HG02870 (cell line): ENCODE data around the gene SIGLEC15.
"Not testable (repeated sequence)": the region's sequence is repeated elsewhere in the genome, so short reads cannot be mapped to it uniquely, and the experiment has no call there.

ENCODE experiments used
- ATAC-seq: cut with Tn5 transposase; IDR thresholded peaks from one replicate; pipeline ENCODE4 v1.9.1; 2021; ENCODE audit warnings: mild to moderate bottlenecking, moderate library complexity; ENCODE audit not compliant: unreplicated experiment

The SIGLEC15 gene

GRCh38 chr18:45825258-45826044, at the start of gene SIGLEC15:
SIGLEC15 (plus strand) TSS chr18:45825675; CDS start chr18:45825729, 54 bp downstream.
- ATAC-seq: no peak

DNA sequence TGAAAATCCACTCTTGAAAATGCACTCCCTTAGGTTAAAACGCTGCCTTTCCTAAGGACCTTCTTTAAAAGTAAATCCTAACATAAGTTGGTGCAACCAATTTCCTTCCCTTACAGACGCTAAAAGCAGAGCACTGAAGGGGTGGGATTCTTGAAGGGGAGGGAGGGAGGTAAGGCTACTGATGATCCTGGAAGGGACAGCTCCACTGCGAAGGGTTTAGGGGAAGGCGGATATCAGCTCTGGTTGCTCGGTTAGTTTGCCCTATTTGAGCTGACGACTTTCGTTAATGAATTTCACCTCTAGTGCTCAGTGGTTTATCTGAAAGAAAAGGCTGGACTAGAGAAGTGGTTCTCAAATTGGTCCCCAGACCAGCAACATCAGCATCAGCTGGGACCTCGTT, 49.7 kb upstream of the SIGLEC15 start:
- no peak for ATAC-seq

DNA sequence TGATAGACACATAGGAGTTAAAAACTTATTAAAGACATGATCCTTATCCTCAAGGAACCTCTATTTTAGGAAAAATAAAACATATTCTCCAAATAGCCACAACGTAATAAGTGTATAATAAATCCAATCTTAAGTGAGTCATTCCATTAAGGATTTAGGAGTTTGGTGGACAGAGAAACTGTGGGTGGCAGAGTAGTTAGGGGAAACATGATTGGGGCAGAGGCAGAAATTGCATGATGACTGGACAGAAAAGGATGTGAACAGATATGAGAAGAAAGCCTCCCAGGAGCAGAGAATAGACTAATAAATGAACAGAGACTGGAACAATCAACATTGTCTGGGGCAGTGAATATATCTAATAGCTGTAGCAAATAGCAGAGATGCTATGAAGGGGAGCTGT, 48.1 kb upstream of the SIGLEC15 start:
- ATAC-seq: no peak

DNA sequence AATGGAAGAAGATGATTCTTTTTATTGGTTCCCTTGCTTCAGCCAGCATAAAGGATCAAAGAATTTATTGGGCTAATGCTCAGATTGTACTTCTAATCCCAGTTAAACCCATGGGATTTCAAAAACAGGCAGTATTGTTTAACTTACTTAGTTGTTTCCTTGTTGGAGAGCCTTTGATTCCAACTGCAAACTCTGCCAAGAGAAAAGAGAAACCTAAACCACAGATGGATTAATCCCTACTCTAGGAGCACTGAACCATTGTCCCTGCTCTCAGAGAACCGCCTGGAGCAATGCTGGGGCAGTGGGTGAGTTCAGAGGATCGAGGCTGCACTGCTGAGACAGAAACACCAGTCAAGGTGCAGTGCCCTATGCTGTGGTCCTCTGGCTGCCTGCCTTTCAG, 44.9 kb upstream of the SIGLEC15 start:
- no peak for ATAC-seq

DNA sequence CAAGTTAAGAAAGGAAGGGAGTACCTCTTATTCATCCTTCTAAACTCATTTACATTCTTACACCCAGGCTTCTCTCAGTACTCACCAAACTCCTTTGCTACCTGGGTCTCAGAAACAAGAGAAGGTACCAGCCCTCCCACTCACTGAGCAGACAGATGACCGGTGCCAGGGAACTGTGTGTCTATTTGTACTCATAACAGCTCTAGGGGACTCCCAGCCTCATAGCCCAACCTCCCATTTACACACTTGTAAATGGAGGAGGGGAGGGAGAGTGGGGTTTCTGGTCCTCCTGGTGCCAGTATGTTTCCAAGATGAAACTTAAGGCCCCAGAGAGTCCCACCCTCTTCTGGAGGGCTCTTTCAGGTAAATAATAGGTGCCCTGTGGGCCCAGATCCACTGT, 42.8 kb upstream of the SIGLEC15 start:
- ATAC-seq: no peak

GRCh38 chr18:45783097-45784075, 42.1 kb upstream of the SIGLEC15 start:
- no peak for ATAC-seq

GRCh38 chr18:45785134-45785533, 40.3 kb upstream of the SIGLEC15 start:
- no peak for ATAC-seq

DNA sequence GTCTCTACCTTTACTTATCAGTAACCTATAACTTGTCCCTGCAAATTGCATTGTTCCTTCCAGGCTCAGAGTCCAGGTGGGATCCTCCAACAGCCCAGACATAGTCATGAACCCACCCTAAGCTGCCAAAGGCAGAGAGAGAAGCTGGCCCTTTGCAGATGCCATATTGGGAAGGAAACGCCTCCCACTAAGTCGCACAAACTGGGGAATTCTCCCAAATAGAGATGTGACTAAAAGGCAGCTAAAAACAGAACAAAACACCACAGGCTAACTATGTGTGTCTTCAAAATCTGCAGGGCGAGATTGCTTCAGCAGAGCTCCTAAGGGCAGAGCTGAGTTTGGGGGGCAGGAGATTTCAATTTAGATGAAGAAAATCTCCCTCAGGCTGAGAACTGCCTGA, 38.5 kb upstream of the SIGLEC15 start:
- no peak for ATAC-seq

GRCh38 chr18:45787346-45787745, 38.1 kb upstream of the SIGLEC15 start:
- no peak for ATAC-seq

DNA sequence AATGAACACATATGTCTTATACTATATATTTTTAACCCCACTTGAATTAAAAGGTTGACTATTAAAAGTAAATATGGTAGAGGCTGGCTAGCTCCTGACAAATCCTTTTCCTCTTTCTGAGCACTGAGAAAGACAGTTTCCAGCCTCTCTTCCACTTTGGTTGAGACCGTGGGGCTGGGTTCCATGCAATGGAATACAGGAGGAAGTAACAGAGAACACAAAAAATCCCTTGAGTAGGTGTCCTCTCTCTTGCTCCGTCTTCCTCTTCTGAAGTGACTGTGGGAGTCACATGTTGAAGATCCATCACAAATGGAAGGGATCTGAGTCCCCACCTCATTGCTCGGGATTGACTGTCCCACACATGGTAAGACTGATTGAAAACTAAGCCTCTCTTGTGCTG, 36.6 kb upstream of the SIGLEC15 start:
- ATAC-seq: no peak

DNA sequence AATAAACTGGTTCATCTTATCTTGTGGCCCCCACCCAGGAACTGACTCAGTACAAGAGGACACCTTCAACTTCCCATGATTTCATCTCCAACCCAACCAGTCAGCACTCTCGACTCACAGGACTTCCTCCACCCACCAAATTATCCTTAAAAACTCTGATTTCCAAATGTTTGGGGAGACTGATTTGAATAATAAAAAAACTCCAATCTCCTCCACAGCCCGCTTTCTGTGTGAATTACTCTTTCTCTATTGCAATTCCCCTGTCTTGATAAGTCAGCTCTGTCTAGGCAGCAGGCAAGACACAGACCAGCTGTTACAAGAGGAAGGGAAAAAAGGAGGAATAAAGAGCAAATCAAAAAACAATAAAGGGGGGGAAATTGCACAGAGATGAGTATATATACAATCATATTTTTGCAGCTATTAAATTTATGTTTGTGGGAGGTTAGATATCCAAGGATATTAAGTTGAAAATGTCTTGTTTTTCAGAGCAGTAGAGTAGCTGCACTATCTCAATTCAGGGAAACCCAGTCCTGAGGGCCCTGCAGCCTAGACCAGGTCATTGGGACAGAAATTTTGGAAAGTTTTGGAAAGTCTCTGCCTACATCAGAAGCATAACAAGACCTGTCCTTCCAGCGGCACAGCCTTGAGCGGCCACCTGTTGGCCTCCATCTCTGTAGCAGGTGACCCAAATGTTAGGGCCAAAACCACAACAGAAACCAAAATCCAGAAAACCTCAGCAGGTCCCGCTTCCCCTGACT, 32.8 kb upstream of the SIGLEC15 start:
- ATAC-seq: no peak

GRCh38 chr18:45793264-45793965, 32.1 kb upstream of the SIGLEC15 start:
- ATAC-seq: no peak

DNA sequence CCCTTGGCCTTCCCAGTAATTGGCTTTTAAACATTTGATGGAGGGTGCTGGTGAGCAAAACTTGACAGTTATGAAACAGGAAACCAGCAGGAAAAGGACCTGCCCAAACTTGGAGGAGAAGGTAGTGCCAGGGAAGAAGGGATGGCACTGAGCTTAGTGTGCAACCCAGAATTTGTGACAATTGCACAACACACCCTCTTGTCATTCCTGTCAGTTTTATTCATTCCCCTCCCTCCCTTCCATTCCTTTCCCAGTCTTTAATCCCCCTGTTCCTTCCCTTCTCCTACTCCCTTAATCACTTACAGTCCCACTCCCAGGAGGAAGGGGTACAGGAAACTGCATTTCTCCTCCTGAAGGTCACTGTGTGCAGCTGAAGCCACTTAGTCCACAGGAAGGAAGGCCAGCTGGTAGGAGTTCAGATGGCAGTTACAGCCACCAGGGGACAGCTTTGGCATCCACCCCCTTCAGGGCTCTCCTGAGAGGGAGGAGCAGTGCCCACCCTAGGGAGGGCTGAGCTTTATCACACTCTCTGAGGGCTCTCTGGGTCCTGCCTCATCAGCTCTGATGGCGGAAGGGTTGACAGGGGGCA, 24.0 kb upstream of the SIGLEC15 start:
- ATAC-seq: no peak

- ATAC-seq: no peak
Measured at GRCh38 chr18:45802814-45803492, 22.5 kb upstream of the SIGLEC15 start.

DNA sequence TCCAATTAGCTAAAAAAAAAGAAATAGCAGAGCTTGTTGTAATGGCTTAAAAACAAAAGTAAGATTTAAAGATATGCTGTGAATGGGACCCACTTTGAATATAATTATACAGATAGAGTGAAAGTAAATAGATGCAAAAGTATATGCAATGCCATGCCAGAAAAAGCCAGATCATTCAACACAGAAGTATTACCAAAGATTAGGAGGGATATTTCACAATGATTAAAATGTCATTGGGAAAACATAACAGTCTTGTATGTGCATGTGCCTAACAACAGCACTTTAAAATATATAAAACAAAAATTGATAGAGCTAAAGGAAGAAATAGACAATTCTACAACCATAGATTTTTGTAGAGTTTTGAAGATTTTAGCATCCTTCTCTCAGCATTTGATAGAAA, 19.9 kb upstream of the SIGLEC15 start:
- ATAC-seq: no peak

DNA sequence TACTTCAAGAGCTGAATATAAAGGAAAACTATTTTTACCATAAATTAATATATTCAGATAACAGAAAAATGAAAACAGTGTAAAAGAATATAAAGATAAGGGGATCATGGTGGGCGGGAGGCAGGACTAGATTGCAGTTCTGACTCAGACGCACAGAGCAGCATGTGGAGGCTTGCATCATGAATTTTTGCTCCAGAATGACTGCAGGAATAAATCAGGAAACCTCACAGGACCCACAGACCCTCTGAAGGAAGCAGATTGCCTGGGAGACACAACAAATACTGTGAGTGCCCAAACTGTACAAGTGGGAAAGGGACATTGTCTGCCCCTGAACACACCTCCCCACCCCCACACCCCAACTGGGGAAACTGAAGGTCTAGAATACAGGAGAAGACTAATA, 19.2 kb upstream of the SIGLEC15 start:
- ATAC-seq: no peak

DNA sequence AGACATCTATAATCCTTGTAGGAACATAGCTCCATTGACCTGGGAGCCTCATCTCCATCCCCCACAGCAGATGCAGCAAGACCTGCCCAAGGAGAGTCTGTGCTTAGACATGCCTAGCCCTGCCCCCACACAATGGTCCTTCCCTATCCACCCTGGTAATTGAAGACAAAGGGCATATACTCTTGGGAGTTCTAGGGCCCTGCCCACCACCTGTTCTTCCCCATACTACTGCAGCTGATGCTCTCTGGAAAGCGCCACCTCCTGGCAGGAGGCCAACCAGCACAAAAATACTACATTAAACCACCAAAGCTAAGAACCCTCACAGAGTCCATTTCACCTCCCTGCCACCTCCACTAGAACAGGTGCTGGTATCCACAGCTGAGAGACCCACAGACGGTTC, 18.3 kb upstream of the SIGLEC15 start:
- ATAC-seq: not testable (repeated sequence)

GRCh38 chr18:45814733-45815132, 10.7 kb upstream of the SIGLEC15 start:
- ATAC-seq: not testable (repeated sequence)

GRCh38 chr18:45817543-45817942, 7.9 kb upstream of the SIGLEC15 start:
- ATAC-seq: no peak

DNA sequence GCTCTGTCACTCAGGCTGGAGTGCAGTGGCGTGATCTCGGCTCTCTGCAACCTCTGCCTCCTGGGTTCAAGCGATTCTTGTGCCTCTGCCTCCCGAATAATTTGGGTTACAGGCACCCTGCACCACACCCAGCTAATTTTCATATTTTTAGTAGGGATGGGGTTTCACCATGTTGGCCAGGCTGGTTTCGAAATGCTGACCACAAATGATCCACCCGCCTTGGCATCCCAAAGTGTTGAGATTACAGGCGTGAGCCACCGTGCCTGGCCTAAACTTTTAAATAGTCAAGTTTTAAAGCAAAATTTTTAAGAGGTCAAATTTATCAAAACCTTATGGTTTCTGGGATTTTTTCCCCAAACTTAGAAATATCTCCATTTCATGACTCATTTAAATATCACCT, 6.7 kb upstream of the SIGLEC15 start:
- not testable (repeated sequence) for ATAC-seq
